CD4-positive, alpha-beta T cell treated with Interleukin-21 for 1 hour (primary cell): Measurements from ENCODE around the gene WIPF2.
"Not testable (repeated sequence)": the region's sequence is repeated elsewhere in the genome, so short reads cannot be mapped to it uniquely, and the experiment has no call there.

Experiments used
- DNase-seq: peaks from one replicate; pipeline ENCODE4 v3.0.0-alpha.2; 2020

The WIPF2 gene

DNA sequence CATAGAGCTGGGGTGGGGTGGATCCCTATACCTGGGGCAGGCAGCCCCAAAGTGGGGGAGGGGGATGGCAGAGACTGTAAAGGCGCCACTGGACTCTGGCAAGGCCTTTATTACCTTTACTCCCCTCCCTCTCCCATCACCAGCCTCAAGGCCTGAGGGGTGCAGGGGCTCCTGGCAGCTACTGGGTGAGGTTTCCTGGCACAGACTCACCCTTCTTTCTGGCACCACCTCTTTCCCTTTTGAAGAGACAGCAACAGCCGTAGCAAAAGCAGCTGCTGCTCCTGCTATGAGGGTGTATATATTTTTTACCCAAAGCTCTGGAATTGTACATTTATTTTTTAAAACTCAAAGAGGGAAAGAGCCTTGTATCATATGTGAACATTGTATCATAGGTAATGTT is 24.3 kb upstream of the WIPF2 start:
- no peak for DNase-seq

DNA sequence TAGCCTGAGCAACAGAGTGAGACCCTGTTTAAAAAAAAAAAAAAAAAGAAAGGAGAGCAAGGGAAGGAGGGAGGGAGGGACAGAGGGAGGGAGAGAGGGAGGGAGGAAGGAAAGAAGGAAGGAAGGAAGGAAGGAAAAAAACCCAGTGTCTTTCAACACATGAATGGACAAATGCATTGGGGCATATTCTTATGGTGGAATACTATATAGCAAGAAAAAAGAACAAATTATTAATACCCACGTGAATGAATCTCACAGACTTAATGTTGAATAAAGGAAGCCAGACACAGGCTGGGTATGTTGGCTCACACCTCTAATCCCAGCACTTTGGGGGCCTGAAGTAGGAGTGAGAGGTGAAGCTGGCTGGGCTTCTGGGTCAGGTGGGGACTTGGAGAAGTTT is 21.6 kb upstream of the WIPF2 start:
- no peak for DNase-seq

DNA sequence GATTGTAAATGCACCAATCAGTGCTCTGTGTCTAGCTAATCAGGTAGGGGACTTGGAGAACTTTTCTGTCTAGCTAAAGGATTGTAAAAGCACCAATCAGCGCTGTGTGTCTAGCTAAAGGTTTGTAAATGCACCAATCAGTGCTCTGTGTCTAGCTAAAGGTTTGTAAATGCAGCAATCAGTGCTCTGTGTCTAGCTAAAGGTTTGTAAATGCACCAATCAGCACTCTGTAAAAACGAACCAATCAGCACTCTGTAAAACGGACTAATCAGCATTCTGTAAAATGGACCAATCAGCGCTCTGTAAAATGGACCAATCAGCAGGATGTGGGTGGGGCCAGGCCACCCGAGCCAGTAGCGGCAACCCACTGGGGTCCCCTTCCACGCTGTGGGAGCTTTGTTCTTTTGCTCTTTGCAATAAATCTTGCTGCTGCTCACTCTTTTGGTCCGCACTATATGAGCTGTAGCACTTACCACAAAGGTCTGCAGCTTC is 21.1 kb upstream of the WIPF2 start:
- DNase-seq = peak; percentile 50

DNA sequence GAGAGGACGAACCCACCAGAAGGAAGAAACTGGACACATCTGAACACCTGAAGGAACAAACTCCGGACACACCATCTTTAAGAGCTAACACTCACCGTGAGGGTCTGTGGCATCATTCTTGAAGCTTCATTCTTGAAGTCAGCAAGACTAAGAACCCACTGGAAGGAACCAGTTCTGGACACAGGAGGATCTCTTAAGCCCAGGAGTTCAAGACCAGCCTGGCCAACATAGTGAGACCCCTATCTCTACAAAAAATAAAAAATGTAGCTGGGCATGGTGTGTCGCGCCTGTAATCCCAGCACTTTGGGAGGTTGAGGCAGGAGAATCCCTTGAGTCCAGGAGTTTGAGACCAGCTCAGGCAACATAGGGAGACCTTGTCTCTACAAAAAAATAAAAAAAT is 20.5 kb upstream of the WIPF2 start:
- DNase-seq = no peak

DNA sequence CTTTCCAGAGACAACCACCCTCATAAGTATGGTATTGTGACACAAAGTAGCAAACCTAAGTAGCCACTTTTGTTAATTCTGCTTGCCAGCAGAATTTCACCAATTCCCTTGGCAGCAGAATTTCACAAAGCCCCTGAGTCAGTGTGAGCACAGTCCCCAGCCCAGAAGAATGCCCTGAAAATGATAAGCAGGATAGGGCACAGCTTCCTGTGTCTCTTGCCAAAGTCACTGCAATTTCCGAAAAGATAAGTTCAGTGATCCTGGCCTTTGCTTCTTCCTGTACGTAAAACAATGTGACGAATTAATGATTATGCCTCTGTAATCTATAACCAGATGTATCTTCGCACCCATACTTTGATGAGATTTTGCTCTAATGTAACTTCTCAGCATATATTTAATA is 16.0 kb upstream of the WIPF2 start:
- no peak for DNase-seq

DNA sequence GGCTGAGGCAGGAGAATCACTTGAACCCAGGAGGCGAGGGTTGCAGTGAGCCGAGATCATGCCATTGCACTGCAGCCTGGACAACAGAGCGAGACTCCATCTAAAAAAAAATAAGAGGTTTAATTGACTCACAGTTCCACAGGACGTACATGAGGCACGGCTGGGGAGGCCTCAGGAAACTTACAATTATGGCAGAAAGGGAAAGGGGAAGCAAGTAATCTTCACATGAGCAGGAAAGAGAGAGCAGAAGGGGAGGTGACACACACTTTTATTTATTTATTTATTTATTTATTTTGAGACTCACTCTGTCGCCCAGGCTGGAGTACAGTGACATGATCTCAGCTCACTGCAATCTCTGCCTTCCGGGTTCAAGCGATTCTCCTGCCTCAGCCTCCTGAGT is 12.9 kb upstream of the WIPF2 start:
- DNase-seq = not testable (repeated sequence)

DNA sequence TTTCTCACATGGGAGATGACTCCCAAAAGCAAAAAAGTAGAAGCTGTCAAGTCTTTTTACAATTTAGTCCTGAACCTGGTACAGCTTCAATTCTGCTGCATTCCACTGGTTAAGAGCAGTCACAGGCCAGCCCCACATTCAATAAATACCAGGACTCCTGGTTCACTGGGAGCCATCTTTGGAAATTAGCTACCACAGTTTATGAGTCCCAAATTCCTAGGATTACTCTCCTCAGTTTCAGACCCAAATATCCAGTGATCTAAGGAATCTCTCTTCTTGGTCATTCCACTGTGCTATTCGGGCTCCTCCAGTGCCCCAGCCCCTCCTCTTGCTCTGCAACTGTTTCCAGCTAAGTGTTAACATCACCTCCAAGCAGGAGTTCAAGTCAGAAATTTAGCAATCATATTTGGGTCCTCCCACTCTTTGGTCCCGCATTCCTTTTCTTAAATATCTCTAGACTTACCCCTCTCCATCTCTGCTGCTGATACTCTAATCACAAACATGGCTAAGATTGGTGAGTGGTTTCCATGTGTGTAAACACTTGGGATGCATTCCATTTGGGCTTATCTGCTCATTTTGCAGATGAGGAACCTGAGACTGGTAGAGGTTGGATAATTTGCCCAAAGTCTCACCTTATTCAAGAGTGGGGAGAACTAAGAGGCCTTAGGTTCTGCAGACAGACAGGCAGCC is 9.6 kb upstream of the WIPF2 start:
- no peak for DNase-seq

DNA sequence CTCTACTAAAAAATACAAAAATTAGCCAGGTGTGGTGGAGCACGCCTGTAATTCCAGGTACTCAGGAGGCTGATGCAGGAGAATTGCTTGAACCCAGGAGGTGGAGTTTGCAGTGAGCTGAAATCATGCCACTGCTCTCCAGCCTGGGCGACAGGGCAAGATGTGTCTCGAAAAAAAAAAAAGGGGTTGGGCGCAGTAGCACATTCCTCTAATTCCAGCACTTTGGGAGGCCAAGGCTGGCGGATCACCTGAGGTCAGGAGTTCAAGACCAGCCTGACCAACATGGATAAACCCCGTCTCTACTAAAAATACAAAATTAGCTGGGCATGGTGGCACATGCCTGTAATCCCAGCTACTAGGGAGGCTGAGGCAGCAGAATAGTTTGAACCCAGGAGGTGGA is 5.2 kb upstream of the WIPF2 start:
- DNase-seq = not testable (repeated sequence)

DNA sequence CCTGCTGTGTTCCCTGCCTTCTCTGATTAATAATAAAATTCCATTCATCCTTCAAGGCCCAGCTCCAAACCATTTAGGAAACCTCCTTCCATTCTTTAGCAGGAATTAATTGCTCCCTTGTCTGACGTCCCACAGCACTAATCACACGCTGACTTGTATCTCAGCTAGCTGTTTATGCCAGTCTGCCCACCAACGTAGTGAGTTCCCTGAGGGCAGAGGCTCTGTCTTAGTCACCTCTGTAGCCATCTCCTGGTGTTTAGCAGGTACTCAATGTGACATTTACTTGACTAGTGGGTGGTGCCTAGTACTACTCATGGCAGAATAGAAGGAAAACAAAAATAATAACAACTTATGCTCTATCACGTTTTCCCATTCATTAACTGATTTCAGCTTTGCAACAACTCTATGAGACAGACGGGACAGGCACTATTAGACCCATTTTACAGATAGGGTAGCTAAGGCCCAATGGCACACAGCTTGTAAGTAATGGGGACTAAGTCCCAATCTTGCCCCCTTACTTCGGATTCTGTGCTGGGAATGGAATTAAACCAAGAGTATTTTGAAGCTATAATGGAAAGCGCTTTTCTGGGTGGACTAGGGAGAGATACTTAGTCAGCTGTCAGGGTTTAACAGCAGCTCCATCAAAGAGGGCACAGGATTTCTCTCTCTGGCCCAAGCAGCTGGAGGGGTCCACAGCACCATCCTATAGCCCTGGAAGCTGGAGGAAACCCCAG is 931 bp upstream of the WIPF2 start:
- peak; percentile 12 for DNase-seq

DNA sequence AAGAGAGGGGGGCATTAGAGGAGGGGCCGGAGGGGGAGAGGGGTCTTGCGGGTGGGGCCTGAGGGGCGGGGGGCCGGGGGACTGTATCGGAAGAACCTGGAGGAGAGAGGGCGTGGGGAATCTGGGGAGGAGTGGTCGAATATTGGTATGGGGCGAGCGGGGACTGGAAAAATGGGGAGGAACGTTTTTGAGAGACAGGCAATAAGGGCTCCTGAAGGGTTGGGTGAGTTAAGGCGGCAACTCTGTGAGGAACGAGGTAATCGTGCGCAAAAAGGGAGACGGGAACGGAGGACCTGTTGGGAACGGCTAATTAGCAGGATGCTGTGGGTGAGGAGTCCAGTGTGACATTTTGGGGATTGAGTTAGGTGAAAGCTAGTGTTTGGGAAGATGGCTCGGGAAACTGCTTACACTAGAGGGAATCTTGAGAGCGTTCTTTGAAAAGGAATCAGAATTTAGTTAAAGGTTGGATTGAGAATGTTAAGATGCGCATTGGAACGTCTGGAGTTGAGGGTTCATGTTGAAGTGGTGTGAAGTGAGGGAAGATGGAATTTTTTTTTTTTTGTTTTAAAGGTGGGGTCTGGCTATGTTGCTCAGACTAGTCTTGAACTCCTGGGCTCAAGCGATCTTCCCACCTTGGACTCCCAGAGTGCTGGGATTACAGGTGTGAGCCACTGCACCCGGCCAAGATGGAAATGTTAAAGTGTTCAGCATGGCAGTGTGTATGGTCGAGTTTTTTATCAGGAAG is 662 bp downstream of the WIPF2 start:
- DNase-seq = peak; percentile 28

DNA sequence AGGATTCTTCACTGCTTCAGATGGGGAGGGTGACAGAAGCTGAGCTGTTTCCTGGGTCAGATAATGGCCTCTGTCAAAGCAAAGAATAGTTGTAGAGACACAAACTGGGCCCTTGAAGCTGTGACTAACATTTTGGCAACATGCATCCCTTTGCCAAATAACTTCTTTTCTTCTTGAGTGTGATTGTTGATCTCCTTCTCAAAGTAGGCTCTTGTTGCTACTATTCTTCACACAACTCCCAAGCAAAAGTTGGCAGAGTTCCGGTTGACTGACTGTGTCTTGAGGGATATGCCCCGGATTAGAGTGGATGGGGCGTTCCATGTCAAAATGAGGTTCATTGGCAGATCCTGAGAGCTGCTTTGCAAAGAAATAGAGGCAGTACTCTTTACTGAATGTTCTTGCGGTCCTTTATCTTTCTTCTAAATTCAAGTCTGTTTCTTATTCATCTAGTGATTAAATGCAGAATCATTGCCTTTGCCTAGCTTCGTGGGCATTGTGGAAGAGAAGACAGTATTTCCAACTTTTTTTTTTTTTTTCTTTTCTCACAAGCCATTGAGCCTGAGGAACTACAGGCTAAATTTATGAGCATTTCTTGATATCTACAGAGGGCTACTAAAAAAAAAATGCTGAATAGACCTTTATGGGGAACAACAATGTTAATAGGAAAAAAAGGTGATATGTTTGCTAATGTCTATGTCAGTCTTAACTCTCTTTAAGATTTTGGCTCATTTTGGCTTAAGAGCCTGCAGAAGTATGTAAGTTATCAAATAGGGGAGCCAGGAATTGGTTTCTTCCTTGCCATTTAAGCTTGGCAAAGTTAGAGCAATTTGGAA is 5.8 kb downstream of the WIPF2 start:
- no peak for DNase-seq

DNA sequence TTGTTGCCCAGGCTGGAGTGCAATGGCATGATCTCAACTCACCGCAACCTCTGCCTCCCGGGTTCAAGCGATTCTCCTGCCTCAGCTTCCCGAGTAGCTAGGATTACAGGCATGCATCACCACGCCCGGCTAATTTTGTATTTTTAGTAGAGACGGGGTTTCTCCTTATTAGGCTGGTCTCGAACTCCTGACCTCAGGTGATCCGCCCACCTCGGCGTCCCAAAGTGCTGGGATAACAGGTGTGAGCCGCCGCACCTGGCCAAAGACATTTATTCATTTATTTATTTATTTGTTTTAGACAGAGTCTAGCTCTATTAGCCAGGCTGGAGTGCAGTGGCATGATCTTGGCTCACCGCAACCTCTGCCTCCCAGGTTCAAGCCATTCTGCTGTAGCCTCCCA is 10.0 kb downstream of the WIPF2 start:
- DNase-seq = not testable (repeated sequence)

DNA sequence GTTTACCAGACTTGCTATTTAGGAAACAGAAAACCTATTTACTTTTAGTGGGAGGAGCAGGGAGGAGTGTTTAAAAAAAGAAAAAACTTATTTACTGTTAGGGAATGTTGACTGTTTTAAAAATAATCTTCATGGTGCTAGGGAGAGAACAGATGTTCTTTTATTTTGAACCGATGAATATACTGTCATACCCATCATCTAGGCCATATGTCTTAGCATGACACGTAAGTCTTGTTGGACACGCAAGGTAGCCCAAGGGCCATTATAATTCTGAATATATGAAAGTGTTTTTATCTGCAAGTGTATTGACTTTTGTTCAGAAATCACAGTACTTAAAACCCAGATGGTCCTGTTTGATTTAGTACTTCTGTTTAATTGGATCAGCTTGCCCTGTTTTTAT is 11.6 kb downstream of the WIPF2 start:
- no peak for DNase-seq

DNA sequence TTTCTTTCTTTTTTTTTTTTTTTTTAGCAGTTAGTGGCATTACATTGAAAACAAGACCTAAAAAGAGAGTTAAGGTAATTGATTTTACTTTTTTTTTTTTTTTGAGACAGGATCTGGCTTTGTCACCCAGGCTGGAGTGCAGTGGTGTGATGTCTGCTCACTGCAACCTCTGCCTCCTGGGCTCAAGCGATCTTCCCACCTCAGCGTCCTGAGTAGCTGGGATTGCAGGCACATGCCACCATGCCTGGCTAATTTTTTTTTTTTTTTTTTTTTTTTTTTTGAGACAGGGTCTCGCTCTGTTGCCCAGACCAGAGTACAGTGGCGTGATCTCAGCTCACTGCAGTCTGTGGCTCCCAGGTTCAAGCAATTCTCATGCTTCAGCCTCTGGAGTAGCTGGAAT is 12.8 kb downstream of the WIPF2 start:
- not testable (repeated sequence) for DNase-seq

DNA sequence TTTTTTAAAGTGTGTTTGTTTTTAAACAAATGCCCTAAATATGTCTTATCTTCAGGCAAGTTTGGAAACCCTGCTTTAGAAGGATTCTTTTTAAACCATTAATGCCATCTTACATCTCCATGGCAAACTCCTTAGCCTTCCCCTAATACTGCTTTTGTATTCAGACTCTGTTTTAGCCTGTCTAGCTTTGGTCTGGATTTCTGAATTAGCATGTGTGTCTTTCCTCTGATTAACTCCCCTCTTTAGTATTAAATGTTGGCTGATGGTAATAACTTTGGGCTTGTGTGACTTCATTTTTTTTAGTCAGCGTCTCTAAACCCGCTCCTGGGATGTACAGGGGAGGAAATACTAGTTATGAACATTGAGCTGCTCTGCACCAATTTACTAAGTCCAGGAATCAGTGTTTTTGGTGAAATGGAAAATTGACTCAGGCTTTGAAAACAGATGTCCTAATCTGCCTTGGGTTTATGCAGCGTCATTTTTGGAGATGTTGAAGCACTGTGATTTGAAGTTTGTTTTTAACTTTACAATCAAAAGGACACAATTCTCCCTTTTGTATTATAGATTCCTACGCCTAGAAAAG is 22.2 kb downstream of the WIPF2 start:
- no peak for DNase-seq

DNA sequence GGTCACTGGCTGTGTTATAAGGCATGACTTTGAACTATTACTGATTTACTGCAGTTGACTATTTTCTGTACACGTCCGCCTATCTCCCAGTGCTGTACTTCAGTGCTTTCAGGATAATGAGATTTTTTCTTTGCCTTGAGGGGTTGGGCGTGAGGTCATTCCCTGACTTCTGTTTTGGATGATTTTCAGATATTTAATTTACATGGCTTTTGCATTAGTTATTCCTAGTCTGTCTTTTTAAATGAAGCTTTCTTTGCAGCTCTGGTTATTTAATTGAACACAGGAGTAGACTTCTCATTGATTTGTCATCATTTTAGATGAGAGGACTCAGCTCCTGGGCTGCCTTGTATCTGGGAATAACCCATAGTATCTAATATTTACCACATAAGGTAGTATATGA is 23.7 kb downstream of the WIPF2 start:
- DNase-seq = no peak

DNA sequence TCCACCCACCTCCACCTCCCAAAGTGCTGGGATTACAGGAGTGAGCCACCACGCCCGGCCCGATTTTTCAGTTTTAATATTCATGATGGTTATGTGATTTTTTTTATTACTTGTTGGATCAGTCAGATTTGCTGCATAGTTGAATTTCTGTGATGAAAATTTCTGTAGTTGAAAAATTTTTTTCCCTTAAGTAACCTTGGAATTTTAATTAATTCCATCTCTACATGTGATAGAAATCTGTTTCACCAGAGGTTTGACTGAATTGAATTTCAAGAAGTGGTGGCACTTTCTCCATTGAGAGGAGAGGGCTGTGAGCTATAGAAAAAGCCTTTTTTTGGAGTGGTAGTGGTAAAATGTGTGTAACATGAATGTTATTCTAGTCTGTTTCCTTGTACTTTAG is 24.7 kb downstream of the WIPF2 start:
- DNase-seq = no peak

DNA sequence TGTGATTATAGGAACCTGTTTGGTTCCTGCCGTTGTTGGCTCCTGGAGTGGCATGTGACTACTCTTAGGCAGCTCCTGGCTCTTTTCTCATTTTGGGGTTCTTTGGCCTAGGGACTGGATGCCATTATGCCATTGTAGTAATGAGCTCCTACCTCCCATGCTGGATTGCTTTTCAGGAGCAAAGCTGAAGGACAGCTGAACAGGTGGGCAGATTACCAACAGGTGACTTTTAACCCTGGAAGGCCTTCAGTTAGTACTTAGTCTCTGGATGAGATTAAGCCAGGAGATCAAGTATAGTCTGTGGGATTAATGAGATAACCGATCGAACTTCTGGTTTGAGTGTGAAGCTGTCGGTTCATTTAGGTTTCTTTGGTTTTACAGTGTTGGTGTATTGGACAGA is 25.2 kb downstream of the WIPF2 start:
- no peak for DNase-seq

DNA sequence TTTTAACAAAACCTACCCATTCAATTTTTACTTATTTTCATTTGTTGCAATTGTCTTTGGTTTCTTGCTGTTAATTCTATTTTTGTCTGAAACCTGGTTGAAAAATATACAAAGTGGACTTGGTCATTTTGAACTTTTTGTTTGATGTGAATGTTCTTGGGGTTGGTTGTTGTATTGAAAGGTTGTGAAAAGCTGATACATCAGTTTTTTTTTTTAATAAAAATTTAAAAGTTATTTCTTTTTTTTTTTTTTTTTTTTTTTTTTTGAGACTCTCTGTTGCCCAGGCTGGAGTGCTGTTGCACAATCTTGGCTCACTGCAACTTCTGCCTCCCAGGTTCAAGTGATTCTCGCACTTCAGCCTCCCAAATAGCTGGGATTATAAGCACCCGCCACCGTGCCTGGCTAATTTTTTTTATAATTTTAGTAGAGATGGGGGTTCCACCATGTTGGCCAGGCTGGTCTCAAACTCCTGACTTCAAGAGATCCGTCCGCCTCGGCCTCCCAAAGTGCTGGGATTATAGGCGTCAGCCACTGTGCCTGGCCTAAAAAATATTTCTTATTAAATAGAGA is 28.9 kb downstream of the WIPF2 start:
- DNase-seq = no peak

DNA sequence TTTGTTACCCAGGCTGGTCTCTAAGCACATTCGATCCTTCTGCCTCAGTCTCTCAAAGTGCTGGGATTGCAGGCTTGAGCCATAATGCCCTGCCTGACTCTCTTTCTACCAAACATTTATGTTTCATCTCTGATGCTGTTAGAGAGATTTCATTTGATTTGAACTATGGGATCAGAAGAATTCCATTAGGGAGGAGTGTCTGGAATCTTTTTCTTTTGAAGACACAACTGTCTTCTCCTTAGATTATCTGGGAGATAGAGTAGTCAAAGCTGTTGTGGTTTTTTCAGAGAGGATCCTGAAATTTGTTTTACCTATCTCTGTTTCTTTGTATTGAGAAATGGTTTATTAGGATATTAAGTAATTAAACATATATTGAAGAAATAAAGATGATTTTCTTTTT is 29.4 kb downstream of the WIPF2 start:
- DNase-seq = no peak

DNA sequence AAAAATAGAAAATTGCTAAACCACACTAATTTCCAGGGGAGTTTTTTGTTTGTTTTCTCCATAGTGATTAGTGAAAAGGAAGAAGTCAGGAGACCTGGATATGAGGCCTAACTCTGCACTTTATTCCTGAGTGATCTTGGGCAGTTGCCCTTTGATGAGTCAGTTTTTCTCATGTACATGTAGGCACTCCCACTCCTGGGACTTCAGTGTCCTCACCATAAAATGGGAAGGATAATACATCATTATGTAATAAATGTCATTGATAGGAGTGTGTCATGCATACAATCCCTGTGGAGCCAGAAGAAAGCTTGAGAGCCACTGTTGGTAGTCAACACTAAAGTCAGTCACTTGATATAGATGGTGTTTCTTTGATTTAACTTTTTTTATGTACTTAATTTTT is 32.5 kb downstream of the WIPF2 start:
- no peak for DNase-seq

DNA sequence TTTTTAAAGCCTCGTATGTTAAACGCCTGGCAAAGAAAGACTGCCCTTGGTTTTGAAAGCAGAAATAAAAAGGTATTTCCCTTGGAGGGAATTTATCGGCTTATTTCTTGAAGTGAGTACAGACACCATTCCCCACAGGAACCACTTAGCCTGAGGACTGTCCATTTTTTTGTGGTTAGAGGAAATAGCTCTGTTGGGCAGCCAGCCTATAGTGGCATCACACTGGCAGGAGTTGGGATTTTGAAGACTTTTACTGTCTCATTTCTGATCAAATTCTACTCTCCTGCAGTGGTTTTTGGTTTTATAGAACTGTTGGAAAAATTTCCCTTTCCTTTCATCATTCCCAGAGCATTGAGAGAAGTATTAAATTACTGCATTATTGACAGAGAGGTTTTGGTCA is 34.5 kb downstream of the WIPF2 start:
- no peak for DNase-seq
